Rectal smooth muscle tissue (tissue), 1 donor: ENCODE measurements around the gene UTRN.

Experiments
- H3K27ac ChIP-seq: one replicate; pipeline ENCODE4 v1.7.0; 2013; ENCODE audit warnings: low read depth, low read length, inconsistent platforms
- H3K27me3 ChIP-seq: one replicate; pipeline ENCODE4 v1.7.0; 2013; ENCODE audit warnings: low read length; ENCODE audit not compliant: control insufficient read depth, insufficient read depth
- H3K36me3 ChIP-seq: one replicate; pipeline ENCODE4 v1.7.0; 2013; ENCODE audit warnings: low read length; ENCODE audit not compliant: control insufficient read depth, insufficient read depth
- H3K4me1 ChIP-seq: one replicate; pipeline ENCODE4 v1.7.0; 2013; ENCODE audit warnings: low read length; ENCODE audit not compliant: control insufficient read depth, insufficient read depth
- H3K4me3 ChIP-seq: one replicate; pipeline ENCODE4 v1.7.0; 2013; ENCODE audit warnings: low read length
- H3K9ac ChIP-seq: one replicate; pipeline ENCODE4 v1.7.0; 2013; ENCODE audit warnings: low read length

Gene UTRN

DNA sequence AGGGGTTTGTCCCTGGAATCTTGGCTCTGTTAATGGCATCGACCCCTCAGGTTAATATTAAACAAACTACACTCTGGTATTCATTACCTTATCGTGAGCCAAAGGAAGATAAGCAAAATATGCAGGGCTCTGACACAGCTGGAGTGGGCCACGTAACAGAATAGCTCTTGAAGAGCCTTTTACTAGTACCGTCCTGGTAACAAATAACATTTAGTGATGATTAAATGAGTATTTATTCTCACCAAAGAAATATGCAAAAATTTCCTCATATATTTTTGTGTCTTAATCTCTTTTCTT is 20.1 kb upstream of the UTRN start:
- Histone ChIP-seq H3K4me1 (no peaks in the 10 kb centered on the region), H3K9ac (no peak overlapping the region), H3K36me3 (no peaks in the 10 kb centered on the region), H3K27ac (no peak overlapping the region), H3K27me3 (no peaks in the 10 kb centered on the region), H3K4me3 (no peak overlapping the region)

DNA sequence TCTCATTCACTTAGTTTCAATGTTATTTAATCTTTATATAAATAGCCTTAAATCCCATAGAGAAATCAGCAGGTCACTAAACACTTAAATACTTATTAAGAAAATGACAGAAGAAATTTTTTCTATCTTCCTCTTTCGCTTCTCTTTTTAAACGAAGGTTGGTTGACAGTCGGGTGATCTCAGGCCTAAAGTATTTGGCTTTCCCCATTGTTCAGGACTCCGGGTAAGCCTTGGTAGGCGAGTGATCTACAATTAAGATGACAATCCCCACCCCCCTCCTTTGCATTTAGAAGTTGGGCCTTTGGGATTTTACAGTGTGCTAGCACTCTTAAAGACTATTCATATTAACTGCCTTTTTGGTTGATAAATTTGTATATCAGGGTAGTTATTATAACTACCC is 19.7 kb upstream of the UTRN start:
- Histone ChIP-seq H3K9ac (no peak overlapping the region), H3K27ac (peak overlapping the region; percentile 37)

DNA sequence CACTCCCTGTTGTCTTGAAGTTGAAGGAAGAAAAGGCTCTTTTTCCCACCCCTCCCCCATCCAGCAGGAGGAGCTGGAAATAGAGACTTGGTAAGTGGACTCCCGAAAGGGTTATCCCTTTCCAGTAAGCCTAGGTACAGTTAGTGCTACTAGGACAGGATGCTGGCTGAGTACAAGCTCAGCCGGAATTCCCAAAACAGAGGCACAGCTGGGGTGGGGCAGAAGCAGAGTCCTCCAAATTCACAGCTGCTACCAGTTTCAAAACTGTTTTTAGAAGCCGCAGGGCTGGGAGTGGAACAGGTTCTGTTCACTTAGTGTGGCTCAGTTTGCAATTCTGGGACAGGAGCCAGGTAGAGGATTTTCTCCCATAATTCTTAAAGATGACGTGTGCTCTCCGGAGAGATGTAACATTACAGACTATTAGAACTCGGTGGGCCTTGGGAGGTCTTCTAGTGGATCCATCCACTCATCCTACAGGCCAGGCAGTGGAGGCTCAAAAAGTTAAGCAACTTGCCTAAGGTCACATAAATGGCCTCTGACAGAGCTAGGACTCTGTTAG is 19.0 kb upstream of the UTRN start:
- Histone ChIP-seq H3K36me3 (no peaks in the 10 kb centered on the region), H3K4me3 (no peak overlapping the region), H3K9ac (no peak overlapping the region), H3K27me3 (no peaks in the 10 kb centered on the region), H3K27ac (peak overlapping the region; percentile 57), H3K4me1 (no peaks in the 10 kb centered on the region)

More for the DNA sequence above, 19.7 kb upstream of the UTRN start:
- Histone ChIP-seq H3K36me3 (no peaks in the 10 kb centered on the region), H3K4me3 (no peak overlapping the region), H3K4me1 (no peaks in the 10 kb centered on the region), H3K27me3 (no peaks in the 10 kb centered on the region)

- H3K4me1 ChIP-seq: no peaks in the 10 kb centered on the region
- no peaks in the 10 kb centered on the region for H3K36me3 ChIP-seq
- H3K9ac ChIP-seq: no peak overlapping the region
- no peak overlapping the region for H3K4me3 ChIP-seq
- no peak overlapping the region for H3K27ac ChIP-seq
- no peaks in the 10 kb centered on the region for H3K27me3 ChIP-seq
These were observed 16.3 kb upstream of the UTRN start for GRCh38 chr6:144268794-144269349.

DNA sequence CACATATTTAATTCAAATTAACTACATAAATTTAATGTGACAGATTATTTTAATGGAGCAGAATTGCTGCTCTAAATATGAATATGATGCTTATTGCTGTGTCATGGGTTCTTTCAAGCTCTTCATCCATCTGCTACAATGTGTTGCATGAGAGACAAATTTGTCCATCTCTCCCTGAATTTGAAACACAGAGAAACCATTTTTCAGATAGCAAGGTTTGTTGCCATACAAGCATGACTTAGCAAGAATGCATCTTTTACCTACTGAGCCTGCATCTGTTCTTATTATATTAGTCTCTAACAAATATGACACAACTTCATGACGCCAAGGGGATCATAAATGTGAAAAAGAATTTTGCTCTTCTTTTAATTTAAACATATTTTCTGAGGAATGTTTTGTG is 8.0 kb upstream of the UTRN start:
- Histone ChIP-seq H3K4me3 (no peak overlapping the region), H3K27ac (no peak overlapping the region), H3K36me3 (no peaks in the 10 kb centered on the region), H3K9ac (no peak overlapping the region), H3K27me3 (no peaks in the 10 kb centered on the region), H3K4me1 (no peaks in the 10 kb centered on the region)

GRCh38 chr6:144277605-144278227 is 7.4 kb upstream of the UTRN start:
- H3K27ac ChIP-seq: no peak overlapping the region
- no peaks in the 10 kb centered on the region for H3K36me3 ChIP-seq
- H3K9ac ChIP-seq: no peak overlapping the region
- no peak overlapping the region for H3K4me3 ChIP-seq
- H3K27me3 ChIP-seq: no peaks in the 10 kb centered on the region
- no peaks in the 10 kb centered on the region for H3K4me1 ChIP-seq

GRCh38 chr6:144278659-144279314 is 6.3 kb upstream of the UTRN start:
- Histone ChIP-seq H3K36me3 (no peaks in the 10 kb centered on the region), H3K27ac (no peak overlapping the region), H3K4me3 (no peak overlapping the region), H3K4me1 (no peaks in the 10 kb centered on the region), H3K9ac (no peak overlapping the region), H3K27me3 (no peaks in the 10 kb centered on the region)

GRCh38 chr6:144279484-144280150 is 5.5 kb upstream of the UTRN start:
- no peaks in the 10 kb centered on the region for H3K27me3 ChIP-seq
- no peaks in the 10 kb centered on the region for H3K36me3 ChIP-seq
- H3K27ac ChIP-seq: no peak overlapping the region
- H3K4me1 ChIP-seq: no peaks in the 10 kb centered on the region
- H3K4me3 ChIP-seq: no peak overlapping the region
- H3K9ac ChIP-seq: no peak overlapping the region

GRCh38 chr6:144283646-144284477 is 1.3 kb upstream of the UTRN start:
- Histone ChIP-seq H3K4me1 (no peaks in the 10 kb centered on the region), H3K9ac (no peak overlapping the region), H3K27ac (no peak overlapping the region), H3K4me3 (peak overlapping the region; percentile 65), H3K36me3 (no peaks in the 10 kb centered on the region), H3K27me3 (no peaks in the 10 kb centered on the region)

- Histone ChIP-seq H3K36me3 (no peaks in the 10 kb centered on the region), H3K4me3 (peak overlapping the region; percentile 65), H3K4me1 (no peaks in the 10 kb centered on the region), H3K27ac (peak overlapping the region; percentile 88), H3K9ac (no peak overlapping the region), H3K27me3 (no peaks in the 10 kb centered on the region)
These were observed 705 bp upstream of the UTRN start for GRCh38 chr6:144284478-144284782.

DNA sequence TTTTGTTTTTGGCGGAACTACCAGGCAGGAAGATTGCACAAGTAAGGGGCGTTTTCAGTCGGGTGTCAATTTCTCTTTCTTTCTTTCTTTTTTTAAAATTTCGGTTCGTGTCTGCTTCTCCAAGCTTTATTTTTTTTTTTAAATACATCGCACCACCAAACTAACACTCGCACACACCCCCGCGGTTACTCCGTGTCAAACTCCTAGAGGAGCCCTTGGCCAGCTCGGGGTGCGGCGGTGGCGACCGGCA is 338 bp downstream of the UTRN start:
- Histone ChIP-seq H3K27me3 (no peaks in the 10 kb centered on the region), H3K9ac (peak overlapping the region; percentile 57), H3K4me1 (no peaks in the 10 kb centered on the region), H3K4me3 (peak overlapping the region; percentile 65), H3K36me3 (no peaks in the 10 kb centered on the region), H3K27ac (peak overlapping the region; percentile 88)

GRCh38 chr6:144285798-144286502 is 815 bp downstream of the UTRN start:
- H3K27ac ChIP-seq: peak overlapping the region; percentile 70
- H3K9ac ChIP-seq: peak overlapping the region; percentile 57
- no peaks in the 10 kb centered on the region for H3K36me3 ChIP-seq
- no peaks in the 10 kb centered on the region for H3K27me3 ChIP-seq
- no peaks in the 10 kb centered on the region for H3K4me1 ChIP-seq
- H3K4me3 ChIP-seq: peak overlapping the region; percentile 65
